ENCODE results near the gene TMEM214.
"Not testable (repeated sequence)": the region's sequence is repeated elsewhere in the genome, so short reads cannot be mapped to it uniquely, and the experiment has no call there.

TMEM214 gene

DNA sequence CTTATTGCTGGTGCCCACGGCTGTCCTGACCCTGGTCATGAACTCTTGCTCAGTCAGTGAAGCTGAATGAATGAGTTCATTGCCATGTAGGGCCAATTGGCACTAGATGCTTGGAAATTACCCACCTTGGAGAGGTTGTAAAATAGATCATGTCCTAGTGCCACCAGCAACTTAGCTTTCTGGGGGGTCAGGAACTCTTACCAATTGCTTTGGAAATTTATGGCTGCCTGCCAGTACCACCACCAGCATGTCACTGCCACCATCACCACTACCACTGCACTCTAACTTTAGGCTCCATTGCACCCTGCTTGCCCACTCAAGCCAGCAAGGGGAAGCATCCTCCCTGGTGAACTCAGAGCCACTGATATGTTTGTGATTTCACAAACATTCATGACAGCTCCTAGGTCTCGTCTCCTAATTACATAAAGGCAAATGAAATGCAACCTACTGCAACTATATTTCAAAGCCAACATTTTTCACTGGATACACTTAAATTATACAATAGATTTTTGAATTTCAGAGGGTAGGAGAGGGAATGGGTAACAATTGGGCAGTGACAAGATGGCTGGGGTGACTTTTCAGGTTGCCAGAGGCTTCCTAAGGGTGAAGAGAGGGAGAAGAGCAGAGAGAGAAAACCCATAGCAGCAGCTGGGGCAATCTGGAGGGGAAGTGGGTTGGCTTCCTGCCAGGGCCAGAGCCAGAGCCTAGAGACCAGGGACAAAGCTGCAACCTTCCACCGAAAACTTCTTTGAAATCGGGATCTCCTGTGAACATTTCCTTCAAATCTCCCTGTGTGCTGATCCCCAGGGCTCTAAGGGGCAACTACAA lies 42.2 kb downstream of the TMEM214 start:
- no peak overlapping the region for H3K4me3 Mint-ChIP-seq
- H3K36me3 Mint-ChIP-seq (ENCODE audit: low read depth), result peaks cover 13% of the 10 kb centered on the region
- H3K27me3 Mint-ChIP-seq (ENCODE audit: low read depth, poor library complexity), result no peaks in the 10 kb centered on the region
- H3K4me1 Mint-ChIP-seq, result peaks cover 86% of the 10 kb centered on the region
- no peak for DNase-seq
- no peak for TF ChIP-seq CTCF (IDR thresholded peaks at IDR 0.05)
- no peaks in the 10 kb centered on the region for H3K9me3 Mint-ChIP-seq
- H3K27ac Mint-ChIP-seq, result no peak overlapping the region

DNA sequence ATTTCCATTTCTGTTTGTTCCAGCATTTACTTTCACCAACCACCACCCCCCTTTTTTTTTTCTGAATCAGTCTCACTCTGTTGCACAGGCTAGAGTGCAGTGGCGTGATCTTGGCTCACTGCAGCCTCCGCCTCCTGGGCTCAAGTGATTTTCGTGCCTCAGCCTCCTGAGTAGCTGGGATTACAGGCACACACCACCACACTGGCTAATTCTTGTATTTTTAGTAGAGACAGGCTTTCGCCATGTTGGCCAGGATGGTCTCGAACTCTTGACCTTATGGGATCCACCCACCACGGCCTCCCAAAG lies 42.8 kb downstream of the TMEM214 start:
- H3K9me3 Mint-ChIP-seq; H3K4me3 Mint-ChIP-seq; DNase-seq; H3K36me3 Mint-ChIP-seq (ENCODE audit: low read depth); H3K27ac Mint-ChIP-seq; H3K27me3 Mint-ChIP-seq (ENCODE audit: low read depth, poor library complexity): not testable (repeated sequence)
- peaks cover 86% of the 10 kb centered on the region for H3K4me1 Mint-ChIP-seq

DNA sequence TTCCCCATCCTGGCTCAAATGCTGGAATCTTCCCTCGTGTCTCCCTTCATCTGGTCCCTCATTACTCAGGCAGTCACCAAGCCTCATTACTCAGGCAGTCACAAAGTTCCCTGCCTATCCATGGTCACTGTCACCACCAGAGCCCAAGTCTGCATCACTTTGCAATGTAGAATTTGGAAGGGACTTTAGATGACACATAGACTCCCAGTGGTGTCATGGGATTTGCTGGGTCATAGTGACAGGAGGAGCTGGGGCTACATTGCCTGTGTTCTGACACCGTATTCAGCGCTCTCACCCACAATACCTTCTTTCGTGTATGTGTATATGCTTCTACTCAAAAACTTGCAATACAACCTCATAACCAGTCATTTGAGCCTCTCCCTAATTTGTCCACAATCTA lies 43.6 kb downstream of the TMEM214 start:
- H3K27ac Mint-ChIP-seq, result no peak overlapping the region

GRCh38 chr2:27077231-27077630 lies 44.5 kb downstream of the TMEM214 start:
- Mint-ChIP-seq H3K27ac (peak overlapping the region; percentile 88), H3K36me3 (ENCODE audit: low read depth) (no peaks in the 10 kb centered on the region), H3K4me3 (peak overlapping the region; percentile 16), H3K4me1 (peaks cover 89% of the 10 kb centered on the region), H3K9me3 (no peaks in the 10 kb centered on the region), H3K27me3 (ENCODE audit: low read depth, poor library complexity) (no peaks in the 10 kb centered on the region)
- DNase-seq, result no peak
- no peak for TF ChIP-seq CTCF (IDR thresholded peaks at IDR 0.05)

More for the DNA sequence above, 43.6 kb downstream of the TMEM214 start:
- no peak overlapping the region for H3K4me3 Mint-ChIP-seq
- no peak for TF ChIP-seq CTCF (IDR thresholded peaks at IDR 0.05)
- H3K4me1 Mint-ChIP-seq, result peaks cover 86% of the 10 kb centered on the region
- H3K9me3 Mint-ChIP-seq, result no peaks in the 10 kb centered on the region
- H3K27me3 Mint-ChIP-seq (ENCODE audit: low read depth, poor library complexity), result no peaks in the 10 kb centered on the region
- DNase-seq, result no peak
- no peaks in the 10 kb centered on the region for H3K36me3 Mint-ChIP-seq (ENCODE audit: low read depth)

DNA sequence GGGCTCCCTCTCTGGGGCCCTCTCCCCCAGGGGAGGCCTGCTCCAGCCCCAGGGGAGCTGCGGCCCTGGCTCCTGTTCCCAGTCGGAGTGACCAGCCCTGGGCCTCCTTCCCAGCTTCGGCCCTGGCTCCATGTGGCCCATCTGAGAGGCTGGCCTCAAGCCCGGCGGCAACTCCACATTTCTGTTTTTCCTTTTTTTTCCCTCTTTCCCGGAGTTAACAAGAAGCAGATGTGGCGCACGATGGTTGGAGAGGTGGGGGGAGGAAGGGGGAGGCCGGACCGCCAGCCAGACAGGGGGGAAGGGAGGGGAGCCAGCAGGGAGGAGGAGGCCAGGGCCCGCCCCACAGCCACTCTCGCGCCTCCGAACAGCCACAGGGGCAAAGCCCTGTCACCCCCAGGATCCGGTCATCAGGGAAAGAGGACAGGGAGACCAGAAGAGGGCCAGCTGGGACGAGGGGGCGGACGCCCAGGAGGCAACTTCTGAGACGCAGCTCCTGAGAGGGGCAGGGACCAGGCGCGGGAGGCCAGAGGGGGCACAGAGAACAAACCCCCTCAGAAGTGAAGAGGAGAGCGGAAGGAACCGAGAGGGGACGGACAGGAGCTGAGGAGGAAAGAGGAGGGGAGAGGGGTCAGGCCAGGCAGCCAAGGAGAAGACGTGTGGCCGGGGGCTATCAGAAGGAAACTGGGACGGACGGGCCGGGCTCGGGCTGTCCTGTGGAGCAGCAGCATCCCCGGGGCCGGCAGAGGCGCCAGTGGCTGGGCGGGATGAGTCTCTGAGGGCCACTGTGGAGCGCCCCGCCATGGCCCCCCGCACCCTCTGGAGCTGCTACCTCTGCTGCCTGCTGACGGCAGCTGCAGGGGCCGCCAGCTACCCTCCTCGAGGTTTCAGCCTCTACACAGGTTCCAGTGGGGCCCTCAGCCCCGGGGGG lies 45.8 kb downstream of the TMEM214 start, which contains the start of gene EMILIN1:
EMILIN1 (plus strand) TSS at position 349 of the 928 bp plus-strand sequence; CDS start at position 800, 451 bp downstream.
- H3K27me3 Mint-ChIP-seq (ENCODE audit: low read depth, poor library complexity), result no peaks in the 10 kb centered on the region
- H3K9me3 Mint-ChIP-seq, result no peaks in the 10 kb centered on the region
- H3K4me1 Mint-ChIP-seq, result peaks cover 82% of the 10 kb centered on the region
- no peak for TF ChIP-seq CTCF (IDR thresholded peaks at IDR 0.05)
- peak; percentile 73 for DNase-seq
- peak within 1 kb of the TSS; percentile 98 for H3K27ac Mint-ChIP-seq
- no peaks in the 10 kb centered on the region for H3K36me3 Mint-ChIP-seq (ENCODE audit: low read depth)
- H3K4me3 Mint-ChIP-seq, result peak within 1 kb of the TSS; percentile 80

Measured in nephron progenitor cell (in vitro differentiated cells).